ENCODE results near the gene ANKRD35.

GRCh38 chr1:145918144-145918991 is 32.7 kb upstream of the ANKRD35 start, which contains the start of gene PEX11B:
- TF ChIP-seq YY1 (IDR thresholded peaks at IDR 0.05; ENCODE audit: insufficient read depth, insufficient read length) (no peak), ZNF274 (IDR thresholded peaks at IDR 0.05; ENCODE audit: low read depth, low read length) (no peak), SUZ12 (IDR thresholded peaks at IDR 0.05; ENCODE audit: extremely low read depth, insufficient read depth, insufficient read length) (no peak)
